HG02571 (cell line): ENCODE data around the gene USF3.

Source experiments
- ATAC-seq: cut with Tn5 transposase; IDR thresholded peaks from one replicate; pipeline ENCODE4 v1.9.1; 2021; ENCODE audit warnings: mild to moderate bottlenecking, moderate library complexity; ENCODE audit not compliant: unreplicated experiment

Gene USF3

GRCh38 chr3:113695786-113696645 is at the start of gene USF3:
TSS of gene USF3 (minus strand) at chr3:113696642. CDS start at chr3:113674878, 21,764 bp downstream.
- ATAC-seq, result peak; percentile 59

GRCh38 chr3:113745756-113746547 is 49.5 kb upstream of the USF3 start, which contains the start of gene NAA50:
TSS of gene NAA50 (minus strand) at chr3:113746249. CDS start at chr3:113745949, 300 bp downstream.
- ATAC-seq, result peak; percentile 46

GRCh38 chr3:113744941-113745755 is 48.7 kb upstream of the USF3 start:
- ATAC-seq, result peak; percentile 52

- ATAC-seq, result no peak
Observed at GRCh38 chr3:113743006-113743630, 46.7 kb upstream of the USF3 start.

GRCh38 chr3:113741620-113742019 is 45.2 kb upstream of the USF3 start:
- no peak for ATAC-seq

GRCh38 chr3:113741086-113741485 is 44.6 kb upstream of the USF3 start:
- ATAC-seq, result no peak

GRCh38 chr3:113736548-113737089 is 40.2 kb upstream of the USF3 start:
- peak; percentile 64 for ATAC-seq

GRCh38 chr3:113731694-113732093 is 35.3 kb upstream of the USF3 start:
- ATAC-seq, result no peak

GRCh38 chr3:113730550-113730949 is 34.1 kb upstream of the USF3 start:
- ATAC-seq, result no peak

GRCh38 chr3:113728661-113729060 is 32.2 kb upstream of the USF3 start:
- ATAC-seq, result no peak

GRCh38 chr3:113721636-113722035 is 25.2 kb upstream of the USF3 start:
- ATAC-seq, result no peak

GRCh38 chr3:113719758-113720157 is 23.3 kb upstream of the USF3 start:
- no peak for ATAC-seq

GRCh38 chr3:113719294-113719693 is 22.9 kb upstream of the USF3 start:
- no peak for ATAC-seq

- no peak for ATAC-seq
Observed at GRCh38 chr3:113717818-113718217, 21.4 kb upstream of the USF3 start.

GRCh38 chr3:113717308-113717707 is 20.9 kb upstream of the USF3 start:
- no peak for ATAC-seq

- no peak for ATAC-seq
Observed at GRCh38 chr3:113714702-113715101, 18.3 kb upstream of the USF3 start.

- no peak for ATAC-seq
Observed at GRCh38 chr3:113712129-113712528, 15.7 kb upstream of the USF3 start.

GRCh38 chr3:113707835-113708234 is 11.4 kb upstream of the USF3 start:
- no peak for ATAC-seq

- ATAC-seq, result no peak
Observed at GRCh38 chr3:113698956-113699355, 2.5 kb upstream of the USF3 start.

- ATAC-seq, result no peak
Observed at GRCh38 chr3:113698213-113698742, 1.8 kb upstream of the USF3 start.
